ENCODE data around the gene HMOX1. TPM values are rescaled to one million over a fixed set of nuclear protein-coding genes. Genes with fewer than 3 reads are reported as not detected.

HMOX1 gene
- total RNA-seq, 2 donors from 2014 or later, result 1.1 to 3.0 TPM

DNA sequence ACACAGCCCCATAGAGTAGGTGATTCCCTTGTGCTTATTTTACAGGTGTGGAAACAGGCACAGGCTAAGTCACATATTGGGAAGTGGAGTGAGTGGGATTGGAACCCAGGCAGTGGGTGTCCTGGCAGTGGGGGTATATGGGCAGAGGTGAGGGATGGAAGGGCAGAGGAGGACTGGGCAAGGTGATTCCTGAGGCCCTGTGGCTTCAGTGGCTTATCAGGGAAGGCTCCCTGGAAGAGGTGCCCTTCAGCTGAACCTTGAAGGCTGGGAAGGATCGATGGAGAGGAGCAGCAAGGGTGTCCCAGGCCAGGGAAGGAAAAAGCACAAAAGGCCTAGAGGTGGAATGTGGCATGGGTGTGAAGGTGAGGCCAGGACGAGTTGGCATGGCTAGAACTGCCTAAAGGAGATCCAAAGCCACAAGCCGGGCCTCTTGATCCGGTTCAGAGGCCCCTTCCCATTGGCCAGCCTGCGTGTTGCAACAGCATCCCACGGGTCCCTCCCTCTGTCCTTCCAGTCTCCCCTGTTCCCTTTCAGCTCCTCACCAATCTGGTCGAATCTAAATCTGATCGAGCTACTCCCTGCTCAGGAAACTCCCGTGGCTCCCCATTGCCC lies 60.7 kb downstream of the HMOX1 start:
- H3K27ac Mint-ChIP-seq, result peak overlapping the region; percentile 74

DNA sequence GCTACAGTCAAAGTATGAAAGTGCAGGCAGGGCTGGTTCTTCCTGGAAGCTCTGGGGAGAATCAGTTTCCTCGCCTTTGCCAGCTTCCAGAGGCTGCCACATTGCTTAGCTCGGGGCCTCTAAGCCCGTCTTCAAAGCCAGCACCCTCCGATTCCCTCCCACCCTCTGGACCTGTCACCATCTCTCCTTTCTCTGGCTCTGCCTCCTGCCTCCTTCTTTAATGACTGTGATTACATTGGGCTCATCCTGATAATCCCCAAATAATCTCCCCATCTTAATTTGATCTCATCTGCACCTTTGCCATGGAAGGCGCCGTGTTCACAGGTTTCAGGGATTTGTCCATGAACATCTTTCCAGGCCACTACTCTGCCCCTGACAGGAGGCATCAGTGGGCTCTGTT lies 61.6 kb downstream of the HMOX1 start:
- DNase-seq (no peak), ATAC-seq (no peak)
- H3K27ac Mint-ChIP-seq, result no peak overlapping the region
- no peaks in the 10 kb centered on the region for H3K27me3 Mint-ChIP-seq
- no peak overlapping the region for H3K4me3 Mint-ChIP-seq
- peaks cover 7% of the 10 kb centered on the region for H3K36me3 Mint-ChIP-seq (ENCODE audit: low read depth)
- peaks cover 3% of the 10 kb centered on the region for H3K4me1 Mint-ChIP-seq
- H3K9me3 ChIP-seq (ENCODE audit: control insufficient read depth, low read length, poor library complexity, severe bottlenecking), result no peaks in the 10 kb centered on the region

More for the DNA sequence above, 60.7 kb downstream of the HMOX1 start:
- Mint-ChIP-seq H3K27me3 (no peaks in the 10 kb centered on the region), H3K4me3 (no peak overlapping the region), H3K36me3 (ENCODE audit: low read depth) (peaks cover 7% of the 10 kb centered on the region), H3K4me1 (peaks cover 3% of the 10 kb centered on the region)
- H3K9me3 ChIP-seq (ENCODE audit: control insufficient read depth, low read length, poor library complexity, severe bottlenecking), result no peaks in the 10 kb centered on the region
- DNase-seq (no peak), ATAC-seq (no peak)

DNA sequence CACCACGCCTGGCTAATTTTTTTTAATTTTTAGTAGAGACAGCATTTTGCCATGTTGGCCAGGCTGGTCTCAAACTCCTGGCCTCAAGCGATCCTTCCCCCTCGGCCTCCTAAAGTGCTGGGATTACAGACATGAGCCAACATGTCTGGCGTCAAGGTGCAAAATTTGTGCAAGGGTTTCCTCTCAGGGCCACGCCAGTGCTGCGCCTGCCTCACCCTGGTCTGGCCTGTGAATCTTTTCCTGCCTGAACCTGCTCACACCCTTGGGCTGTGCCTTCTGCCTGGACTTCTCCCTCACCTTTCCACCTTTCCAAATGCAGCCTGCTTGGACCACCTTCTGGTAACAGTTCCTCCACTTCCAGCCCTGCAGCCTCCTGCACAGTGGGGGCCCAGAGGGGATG lies 62.4 kb downstream of the HMOX1 start:
- no peak for DNase-seq
- peaks cover 6% of the 10 kb centered on the region for H3K36me3 Mint-ChIP-seq (ENCODE audit: low read depth)
- H3K4me3 Mint-ChIP-seq, result no peak overlapping the region
- ATAC-seq, result no peak
- H3K27ac Mint-ChIP-seq, result no peak overlapping the region
- no peaks in the 10 kb centered on the region for H3K27me3 Mint-ChIP-seq
- peaks cover 5% of the 10 kb centered on the region for H3K4me1 Mint-ChIP-seq
- H3K9me3 ChIP-seq (ENCODE audit: control insufficient read depth, low read length, poor library complexity, severe bottlenecking), result no peaks in the 10 kb centered on the region

Other genes with a start within 250 kb of the HMOX1 start
- 10 to 100 TPM; 37.1 to 42.4 TPM for gene HMGXB4, start 123.6 kb upstream of the HMOX1 start, total RNA-seq
- gene TOM1, start 81.2 kb upstream of the HMOX1 start, total RNA-seq, result 100 to 1,000 TPM; 166 to 178 TPM
- 10 to 100 TPM; 22.6 to 32.6 TPM for gene MCM5, start 19.0 kb downstream of the HMOX1 start, total RNA-seq
- 1 to 10 TPM in 1 of 2 donors, under 1 TPM in 1; 0.67 to 1.4 TPM for gene RASD2, start 159.7 kb downstream of the HMOX1 start, total RNA-seq
- gene MB, start 236.2 kb downstream of the HMOX1 start, total RNA-seq, result not detected

All from T-helper 17 cell (primary cell).